HUES64 (cell line): ENCODE results near the gene ZNF212.

Experiments used
- H3K27ac ChIP-seq: 2 replicates; pipeline ENCODE4 v1.7.0; 2013; ENCODE audit warnings: low read depth, low read length, inconsistent platforms
- H3K27me3 ChIP-seq: 2 replicates; pipeline ENCODE4 v1.6.1; 2013; ENCODE audit warnings: mild to moderate bottlenecking, low read length; ENCODE audit not compliant: insufficient read depth
- H3K36me3 ChIP-seq: 2 replicates; pipeline ENCODE4 v1.6.1; 2013; ENCODE audit warnings: mild to moderate bottlenecking, low read length; ENCODE audit not compliant: insufficient read depth
- H3K4me1 ChIP-seq: 2 replicates; pipeline ENCODE4 v1.6.1; 2013; ENCODE audit warnings: mild to moderate bottlenecking, low read length, moderate library complexity; ENCODE audit not compliant: insufficient read depth
- H3K4me3 ChIP-seq: 2 replicates; pipeline ENCODE4 v1.5.1; 2013; ENCODE audit warnings: mild to moderate bottlenecking, low read length, moderate library complexity
- H3K9ac ChIP-seq: 2 replicates; pipeline ENCODE4 v1.6.1; 2013; ENCODE audit warnings: mild to moderate bottlenecking, low read depth, low read length
- H3K9me3 ChIP-seq: 2 replicates; pipeline ENCODE4 v1.6.1; 2013; ENCODE audit warnings: low read depth, low read length; ENCODE audit not compliant: insufficient read depth
- WGBS: fragments of 150-250, 120-280 bp; methylation state at CpG from one replicate; pipeline ENCODE4 v1.1.7; 2013; ENCODE audit warnings: missing lambda C conversion rate; 5-methylcytosine and 5-hydroxymethylcytosine counted together

Gene ZNF212

GRCh38 chr7:149289262-149289661 lies 49.8 kb downstream of the ZNF212 start:
- no peak overlapping the region for H3K9ac ChIP-seq
- no peaks in the 10 kb centered on the region for H3K9me3 ChIP-seq
- 91% methylated on average over 8 of the region's 8 CpGs for WGBS
- H3K27ac ChIP-seq = no peak overlapping the region
- 0 out of 2 replicates have a peak, but pooled peaks cover 3% of the 10 kb centered on the region for H3K27me3 ChIP-seq
- no peak overlapping the region for H3K4me3 ChIP-seq
- no peaks in the 10 kb centered on the region; the same call in 1 of the 2 replicates for H3K36me3 ChIP-seq
- no peaks in the 10 kb centered on the region for H3K4me1 ChIP-seq

GRCh38 chr7:149289856-149290255 lies 50.4 kb downstream of the ZNF212 start:
- H3K4me3 ChIP-seq = no peak overlapping the region
- 95% methylated on average over 4 of the region's 4 CpGs for WGBS
- no peak overlapping the region for H3K9ac ChIP-seq
- H3K9me3 ChIP-seq = no peaks in the 10 kb centered on the region
- no peaks in the 10 kb centered on the region for H3K4me1 ChIP-seq
- H3K36me3 ChIP-seq = no peaks in the 10 kb centered on the region; the same call in 1 of the 2 replicates
- no peak overlapping the region for H3K27ac ChIP-seq
- H3K27me3 ChIP-seq = 0 out of 2 replicates have a peak, but pooled peaks cover 3% of the 10 kb centered on the region

- WGBS = 88% methylated on average over 13 of the region's 13 CpGs
- H3K4me3 ChIP-seq = no peak overlapping the region
- no peak overlapping the region for H3K27ac ChIP-seq
- H3K36me3 ChIP-seq = no peaks in the 10 kb centered on the region; the same call in 1 of the 2 replicates
- no peaks in the 10 kb centered on the region for H3K4me1 ChIP-seq
- H3K27me3 ChIP-seq = no peaks in the 10 kb centered on the region
- no peak overlapping the region for H3K9ac ChIP-seq
- H3K9me3 ChIP-seq = no peaks in the 10 kb centered on the region
Observed at GRCh38 chr7:149291036-149291780, 51.8 kb downstream of the ZNF212 start.

GRCh38 chr7:149291781-149292461 lies 52.5 kb downstream of the ZNF212 start:
- 93% methylated on average over 15 of the region's 16 CpGs for whole genome bisulfite sequencing
- Histone ChIP-seq H3K36me3 (no peaks in the 10 kb centered on the region; the same call in 1 of the 2 replicates), H3K27me3 (no peaks in the 10 kb centered on the region), H3K4me3 (no peak overlapping the region), H3K4me1 (no peaks in the 10 kb centered on the region), H3K9me3 (no peaks in the 10 kb centered on the region), H3K9ac (no peak overlapping the region), H3K27ac (no peak overlapping the region)

GRCh38 chr7:149292462-149292823 lies 53.0 kb downstream of the ZNF212 start:
- Histone ChIP-seq H3K27ac (no peak overlapping the region), H3K4me1 (no peaks in the 10 kb centered on the region)

GRCh38 chr7:149293338-149293737 lies 53.9 kb downstream of the ZNF212 start:
- H3K27me3 ChIP-seq = no peaks in the 10 kb centered on the region
- H3K9me3 ChIP-seq = no peaks in the 10 kb centered on the region
- 96% methylated on average over 9 of the region's 9 CpGs for WGBS
- no peaks in the 10 kb centered on the region; the same call in 1 of the 2 replicates for H3K36me3 ChIP-seq
- no peaks in the 10 kb centered on the region for H3K4me1 ChIP-seq
- no peak overlapping the region for H3K4me3 ChIP-seq
- no peak overlapping the region for H3K27ac ChIP-seq
- no peak overlapping the region for H3K9ac ChIP-seq

More at GRCh38 chr7:149292462-149292823, 53.0 kb downstream of the ZNF212 start:
- H3K36me3 ChIP-seq = no peaks in the 10 kb centered on the region; the same call in 1 of the 2 replicates
- no peaks in the 10 kb centered on the region for H3K27me3 ChIP-seq
- H3K9ac ChIP-seq = no peak overlapping the region
- no peak overlapping the region for H3K4me3 ChIP-seq
- no peaks in the 10 kb centered on the region for H3K9me3 ChIP-seq
- WGBS = 72% methylated on average over 9 of the region's 9 CpGs

- Histone ChIP-seq H3K27me3 (no peaks in the 10 kb centered on the region), H3K27ac (no peak overlapping the region), H3K4me1 (no peaks in the 10 kb centered on the region), H3K36me3 (no peaks in the 10 kb centered on the region; the same call in 1 of the 2 replicates), H3K9me3 (peaks cover 4% of the 10 kb centered on the region; the same call in 1 of the 2 replicates), H3K4me3 (no peak overlapping the region), H3K9ac (no peak overlapping the region)
- WGBS = 92% methylated on average over 15 of the region's 15 CpGs
Observed at GRCh38 chr7:149293946-149294633, 54.6 kb downstream of the ZNF212 start.

- WGBS = 97% methylated on average over 55 of the region's 55 CpGs
- H3K27me3 ChIP-seq = no peaks in the 10 kb centered on the region
- H3K4me1 ChIP-seq = no peaks in the 10 kb centered on the region
- no peak overlapping the region for H3K4me3 ChIP-seq
- H3K9ac ChIP-seq = no peak overlapping the region
- no peak overlapping the region for H3K27ac ChIP-seq
- H3K36me3 ChIP-seq = no peaks in the 10 kb centered on the region; the same call in 1 of the 2 replicates
- H3K9me3 ChIP-seq = peaks cover 4% of the 10 kb centered on the region; the same call in 1 of the 2 replicates
Observed at GRCh38 chr7:149294634-149295480, 55.4 kb downstream of the ZNF212 start.

- H3K27ac ChIP-seq = no peak overlapping the region
- H3K9me3 ChIP-seq = peaks cover 4% of the 10 kb centered on the region; the same call in 1 of the 2 replicates
- H3K36me3 ChIP-seq = no peaks in the 10 kb centered on the region; the same call in 1 of the 2 replicates
- no peaks in the 10 kb centered on the region for H3K27me3 ChIP-seq
- H3K4me3 ChIP-seq = no peak overlapping the region
- no peak overlapping the region for H3K9ac ChIP-seq
- WGBS = 94% methylated on average over 6 of the region's 6 CpGs
- H3K4me1 ChIP-seq = no peaks in the 10 kb centered on the region
Observed at GRCh38 chr7:149295481-149295850, 56.0 kb downstream of the ZNF212 start.

GRCh38 chr7:149296368-149296767 lies 56.9 kb downstream of the ZNF212 start:
- Histone ChIP-seq H3K4me3 (no peak overlapping the region), H3K9ac (no peak overlapping the region), H3K36me3 (no peaks in the 10 kb centered on the region; the same call in 1 of the 2 replicates), H3K27me3 (no peaks in the 10 kb centered on the region), H3K27ac (no peak overlapping the region), H3K9me3 (peaks cover 4% of the 10 kb centered on the region; the same call in 1 of the 2 replicates), H3K4me1 (peaks cover 6% of the 10 kb centered on the region; the same call in 1 of the 2 replicates)
- WGBS = 96% methylated on average over 4 of the region's 4 CpGs
